GM21717 (cell line): ENCODE measurements around the gene TRIM52.
"Not testable (repeated sequence)": the region's sequence is repeated elsewhere in the genome, so short reads cannot be mapped to it uniquely, and the experiment has no call there.

ENCODE experiments used
- ATAC-seq: cut with Tn5 transposase; IDR thresholded peaks from one replicate; pipeline ENCODE4 v1.9.1; 2021; ENCODE audit warnings: mild to moderate bottlenecking, moderate library complexity; ENCODE audit not compliant: unreplicated experiment

TRIM52 gene

GRCh38 chr5:181217111-181217802 is 43.7 kb downstream of the TRIM52 start:
- no peak for ATAC-seq

- no peak for ATAC-seq
Measured at GRCh38 chr5:181215997-181216989, 44.6 kb downstream of the TRIM52 start.

GRCh38 chr5:181214249-181214648 is 46.7 kb downstream of the TRIM52 start:
- not testable (repeated sequence) for ATAC-seq

GRCh38 chr5:181212934-181213333 is 48.0 kb downstream of the TRIM52 start:
- no peak for ATAC-seq

GRCh38 chr5:181212080-181212479 is 48.9 kb downstream of the TRIM52 start:
- no peak for ATAC-seq

GRCh38 chr5:181211208-181211607 is 49.7 kb downstream of the TRIM52 start:
- no peak for ATAC-seq

- not testable (repeated sequence) for ATAC-seq
Measured at GRCh38 chr5:181210698-181211097, 50.2 kb downstream of the TRIM52 start.

- not testable (repeated sequence) for ATAC-seq
Measured at GRCh38 chr5:181210148-181210547, 50.8 kb downstream of the TRIM52 start.

- ATAC-seq, result not testable (repeated sequence)
Measured at GRCh38 chr5:181209006-181209405, 51.9 kb downstream of the TRIM52 start.

- no peak for ATAC-seq
Measured at GRCh38 chr5:181207960-181208253, 53.0 kb downstream of the TRIM52 start.

GRCh38 chr5:181207214-181207959 is 53.6 kb downstream of the TRIM52 start:
- ATAC-seq, result peak; percentile 38

- no peak for ATAC-seq
Measured at GRCh38 chr5:181205761-181206649, 54.9 kb downstream of the TRIM52 start.
